HEK293 (cell line): ENCODE measurements around the gene FCN3.

Experiments
- CTCF ChIA-PET: fragments of 350-600 bp; formaldehyde crosslinking; extraction: SDS; loops from one replicate; lab custom pipeline; 2021; ENCODE audit warnings: antibody characterized with exemption; lab: Yijun Ruan, JAX
- POLR2A ChIA-PET: fragments of 300-600 bp; formaldehyde crosslinking; extraction: SDS; loops from one replicate; lab custom pipeline; 2020; ENCODE audit warnings: antibody characterized with exemption, inconsistent platforms; lab: Yijun Ruan, JAX
- H3K27ac ChIP-seq: fragments of 200-500 bp; sonication (Bioruptor generic); 2 replicates; pipeline ENCODE4 v1.5.1; 2014; ENCODE audit warnings: low read depth, low read length, control low read depth, inconsistent platforms; ENCODE audit errors: extremely low read depth
- H3K36me3 ChIP-seq, 2 experiments: fragments of 200-500 bp in 1 of 2; sonication (Bioruptor generic) in 1 of 2; 1 replicate in 1 of 2; 2 replicates in 1 of 2; pipeline ENCODE4 v1.5.1; 2014 to 2017; ENCODE audit warnings: inconsistent platforms in 2 of 2, low read length in 2 of 2; ENCODE audit not compliant: control insufficient read depth in 2 of 2, insufficient read depth in 1 of 2
- H3K4me1 ChIP-seq: fragments of 200-500 bp; sonication (Bioruptor generic); 2 replicates; pipeline ENCODE4 v1.5.1; 2014; ENCODE audit warnings: mild to moderate bottlenecking, low read length, inconsistent platforms; ENCODE audit not compliant: control insufficient read depth, insufficient read depth
- H3K4me3 ChIP-seq: 2 replicates; pipeline ENCODE4 v1.5.1; 2011; ENCODE audit warnings: low read depth, mild to moderate bottlenecking, control low read depth, low read length, moderate library complexity
- H3K9me3 ChIP-seq: fragments of 200-500 bp; sonication (Bioruptor generic); 2 replicates; pipeline ENCODE4 v1.5.1; 2014; ENCODE audit warnings: low read depth, low read length, inconsistent platforms; ENCODE audit not compliant: control insufficient read depth, insufficient read depth
- GLI4 ChIP-seq: fragments of 450-650 bp; formaldehyde crosslinking; IDR thresholded peaks from 2 replicates; pipeline ENCODE4 v1.5.1; 2016; ENCODE audit warnings: missing biosample characterization, missing genetic modification characterization
- KLF7 ChIP-seq: fragments of 450-650 bp; formaldehyde crosslinking; IDR thresholded peaks from 2 replicates; pipeline ENCODE4 v1.5.1; 2016; ENCODE audit warnings: missing biosample characterization, missing genetic modification characterization, borderline replicate concordance
- KLF8 ChIP-seq: fragments of 450-650 bp; formaldehyde crosslinking; IDR thresholded peaks from 2 replicates; pipeline ENCODE4 v1.5.1; 2016; ENCODE audit warnings: missing biosample characterization, missing genetic modification characterization
- KLF9 ChIP-seq: fragments of 450-650 bp; formaldehyde crosslinking; IDR thresholded peaks from 2 replicates; pipeline ENCODE4 v1.5.1; 2016; ENCODE audit warnings: missing biosample characterization, missing genetic modification characterization, low read depth
- PRDM1 ChIP-seq: fragments of 450-650 bp; formaldehyde crosslinking; IDR thresholded peaks from 2 replicates; pipeline ENCODE4; 2016; ENCODE audit warnings: missing biosample characterization, missing genetic modification characterization
- RBAK ChIP-seq: fragments of 450-650 bp; formaldehyde crosslinking; IDR thresholded peaks from 2 replicates; pipeline ENCODE4 v1.5.1; 2016; ENCODE audit warnings: missing biosample characterization, missing genetic modification characterization
- TRIM28 ChIP-seq: IDR thresholded peaks from 2 replicates; pipeline ENCODE4 v1.6.1; 2011; ENCODE audit warnings: low read length, control low read depth, borderline replicate concordance
- WT1 ChIP-seq: fragments of 450-650 bp; formaldehyde crosslinking; IDR thresholded peaks from 2 replicates; pipeline ENCODE4 v1.5.1; 2016; ENCODE audit warnings: missing biosample characterization, missing genetic modification characterization
- ZFHX2 ChIP-seq: fragments of 450-650 bp; formaldehyde crosslinking; conservative IDR thresholded peaks from 2 replicates; pipeline ENCODE4 v1.5.1; 2016; ENCODE audit warnings: missing biosample characterization, missing genetic modification characterization
- ZIC2 ChIP-seq: fragments of 450-650 bp; formaldehyde crosslinking; IDR thresholded peaks from 2 replicates; pipeline ENCODE4 v1.5.1; 2016; ENCODE audit warnings: missing biosample characterization, missing genetic modification characterization
- ZNF16 ChIP-seq: fragments of 450-650 bp; formaldehyde crosslinking; IDR thresholded peaks from 2 replicates; pipeline ENCODE4 v1.5.1; 2016; ENCODE audit warnings: low read depth, missing biosample characterization, missing genetic modification characterization
- ZNF174 ChIP-seq: fragments of 450-650 bp; formaldehyde crosslinking; IDR thresholded peaks from 2 replicates; pipeline ENCODE4 v1.5.0; 2017; ENCODE audit warnings: missing biosample characterization, mild to moderate bottlenecking, missing genetic modification characterization
- ZNF184 ChIP-seq: fragments of 450-650 bp; IDR thresholded peaks from 2 replicates; pipeline ENCODE4 v1.5.1; 2018; ENCODE audit warnings: missing biosample characterization, mild to moderate bottlenecking, missing genetic modification characterization
- ZNF19 ChIP-seq: fragments of 450-650 bp; formaldehyde crosslinking; IDR thresholded peaks from 2 replicates; pipeline ENCODE4; 2016; ENCODE audit warnings: missing biosample characterization, missing genetic modification characterization, low read depth
- ZNF211 ChIP-seq: fragments of 450-650 bp; formaldehyde crosslinking; IDR thresholded peaks from 2 replicates; pipeline ENCODE4 v1.5.1; 2016; ENCODE audit warnings: low read depth, missing biosample characterization, missing genetic modification characterization
- ZNF214 ChIP-seq: fragments of 450-650 bp; formaldehyde crosslinking; IDR thresholded peaks from 2 replicates; pipeline ENCODE4 v1.5.1; 2017; ENCODE audit warnings: missing biosample characterization, mild to moderate bottlenecking, missing genetic modification characterization, borderline replicate concordance
- ZNF394 ChIP-seq: fragments of 450-650 bp; formaldehyde crosslinking; IDR thresholded peaks from 2 replicates; pipeline ENCODE4 v1.5.1; 2016; ENCODE audit warnings: missing biosample characterization, missing genetic modification characterization, mild to moderate bottlenecking, moderate library complexity, borderline replicate concordance
- ZNF473 ChIP-seq: fragments of 450-650 bp; formaldehyde crosslinking; IDR thresholded peaks from 2 replicates; pipeline ENCODE4 v1.5.1; 2017; ENCODE audit warnings: missing biosample characterization, missing genetic modification characterization
- ZNF521 ChIP-seq: fragments of 450-650 bp; formaldehyde crosslinking; IDR thresholded peaks from 2 replicates; pipeline ENCODE4 v1.5.1; 2017; ENCODE audit warnings: missing biosample characterization, mild to moderate bottlenecking, missing genetic modification characterization
- ZNF555 ChIP-seq: fragments of 450-650 bp; formaldehyde crosslinking; conservative IDR thresholded peaks from 2 replicates; pipeline ENCODE4 v1.5.1; 2017; ENCODE audit warnings: missing biosample characterization, mild to moderate bottlenecking, missing genetic modification characterization, inconsistent platforms
- ZNF664 ChIP-seq: fragments of 450-650 bp; formaldehyde crosslinking; IDR thresholded peaks from 2 replicates; pipeline ENCODE4 v1.5.1; 2016; ENCODE audit warnings: missing biosample characterization, missing genetic modification characterization
- ZSCAN23 ChIP-seq: fragments of 450-650 bp; formaldehyde crosslinking; IDR thresholded peaks from 2 replicates; pipeline ENCODE4 v1.5.1; 2016; ENCODE audit warnings: missing biosample characterization, missing genetic modification characterization
- TF ChIP-seq, protein P1 (sequence below): fragments of 450-650 bp; formaldehyde crosslinking; IDR thresholded peaks from 2 replicates; pipeline ENCODE4 v1.5.1; 2017; ENCODE audit warnings: missing biosample characterization, missing genetic modification characterization
- TF ChIP-seq, protein P2 (sequence below): fragments of 450-650 bp; formaldehyde crosslinking; IDR thresholded peaks from 2 replicates; pipeline ENCODE4 v1.5.1; 2016; ENCODE audit warnings: missing biosample characterization, missing genetic modification characterization

Gene FCN3

DNA sequence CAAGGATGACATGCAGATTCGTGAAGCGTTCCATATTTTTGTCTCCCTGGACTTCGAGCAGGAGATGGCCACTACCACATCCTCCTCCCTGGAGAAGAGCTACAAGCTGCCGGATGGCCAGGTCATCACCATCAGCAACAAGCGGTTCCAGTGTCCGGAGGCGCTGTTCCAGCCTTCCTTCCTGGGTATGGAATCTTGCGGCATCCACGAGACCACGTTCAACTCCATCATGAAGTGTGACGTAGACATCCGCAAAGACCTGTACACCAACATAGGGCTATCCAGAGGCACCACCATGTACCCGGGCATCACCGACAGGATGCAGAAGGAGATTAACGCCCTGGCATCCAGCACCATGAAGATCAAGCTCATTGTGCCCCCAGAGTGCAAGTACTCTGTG lies 49.3 kb downstream of the FCN3 start:
- no peaks in the 10 kb centered on the region for H3K9me3 ChIP-seq

DNA sequence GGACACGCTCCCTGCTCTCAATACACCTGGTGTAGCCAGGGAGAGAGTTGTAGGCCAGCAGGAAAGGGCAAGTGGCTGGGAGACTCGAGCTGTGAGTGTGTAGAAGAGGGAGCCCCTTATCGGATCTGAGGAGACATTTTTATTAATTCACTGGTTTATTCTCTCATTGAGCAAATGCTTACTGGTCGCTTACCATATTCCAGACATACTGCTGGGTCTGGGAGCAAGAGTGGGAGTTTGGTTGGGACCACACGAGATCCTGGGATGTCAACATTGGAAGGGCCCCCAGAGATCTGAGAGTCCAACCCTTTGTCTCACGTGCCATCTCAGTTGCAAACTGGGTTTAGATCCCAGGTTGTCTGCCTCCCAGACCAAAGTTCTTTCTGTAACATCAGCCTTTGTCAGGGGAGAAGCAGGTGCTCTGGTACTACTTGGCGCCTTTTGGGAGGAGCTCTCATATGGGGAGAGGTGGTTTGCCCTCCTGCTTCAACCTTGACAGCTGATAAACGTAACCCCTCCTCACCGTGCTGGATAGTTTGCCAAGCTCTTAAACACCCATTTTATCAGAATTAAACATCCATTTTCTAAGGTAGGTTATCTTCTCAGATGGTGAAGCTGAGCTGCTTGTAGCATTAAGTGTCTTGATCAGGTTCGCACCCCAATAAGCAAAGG lies 51.9 kb downstream of the FCN3 start:
- CTCF ChIA-PET: interaction anchor here (0.6 to 3.7 kb wide), 7 partner anchors 10 to 533 kb away, joined by 3 to 24 read pairs (median 5); no protein-coding TSS in a partner anchor
- POLR2A ChIA-PET: interaction anchor here (0.6 to 1.4 kb wide), 3 partner anchors 26 to 44 kb away, joined by 3 to 4 read pairs (median 3); partner anchors contain the start of gene MAP3K6
- H3K36me3 ChIP-seq: peaks cover 3 to 39% of the 10 kb centered on the region in 2 experiments; a peak in 2 of 3 replicates
- H3K9me3 ChIP-seq: no peaks in the 10 kb centered on the region
- H3K4me1 ChIP-seq: no peaks in the 10 kb centered on the region
- peak overlapping the region; percentile 88 for H3K4me3 ChIP-seq
- H3K27ac ChIP-seq: peak overlapping the region; percentile 81
- TF ChIP-seq PRDM1 (tag by site-specific recombination) (0 out of 2 replicates have a peak, but pooled peaks have one; percentile 31), ZFHX2 (tag by site-specific recombination) (no peak)

More for the DNA sequence above, 49.3 kb downstream of the FCN3 start:
- H3K27ac ChIP-seq: no peak overlapping the region
- ChIA-PET POLR2A (no interaction called here), CTCF (interaction anchor here (0.6 to 3.7 kb wide), 7 partner anchors 11 to 281 kb away, joined by 3 to 19 read pairs (median 4); no protein-coding TSS in a partner anchor)
- no peaks in the 10 kb centered on the region for H3K4me1 ChIP-seq
- peaks cover 3 to 58% of the 10 kb centered on the region in 2 experiments; a peak in 2 of 3 replicates for H3K36me3 ChIP-seq
- no peak overlapping the region for H3K4me3 ChIP-seq
- TF ChIP-seq ZNF521 (tag by site-specific recombination) (no peak), ZSCAN23 (tag by site-specific recombination) (no peak), GLI4 (tag by site-specific recombination) (no peak), ZNF16 (no peak), ZNF664 (tag by site-specific recombination) (no peak), KLF7 (no peak)

DNA sequence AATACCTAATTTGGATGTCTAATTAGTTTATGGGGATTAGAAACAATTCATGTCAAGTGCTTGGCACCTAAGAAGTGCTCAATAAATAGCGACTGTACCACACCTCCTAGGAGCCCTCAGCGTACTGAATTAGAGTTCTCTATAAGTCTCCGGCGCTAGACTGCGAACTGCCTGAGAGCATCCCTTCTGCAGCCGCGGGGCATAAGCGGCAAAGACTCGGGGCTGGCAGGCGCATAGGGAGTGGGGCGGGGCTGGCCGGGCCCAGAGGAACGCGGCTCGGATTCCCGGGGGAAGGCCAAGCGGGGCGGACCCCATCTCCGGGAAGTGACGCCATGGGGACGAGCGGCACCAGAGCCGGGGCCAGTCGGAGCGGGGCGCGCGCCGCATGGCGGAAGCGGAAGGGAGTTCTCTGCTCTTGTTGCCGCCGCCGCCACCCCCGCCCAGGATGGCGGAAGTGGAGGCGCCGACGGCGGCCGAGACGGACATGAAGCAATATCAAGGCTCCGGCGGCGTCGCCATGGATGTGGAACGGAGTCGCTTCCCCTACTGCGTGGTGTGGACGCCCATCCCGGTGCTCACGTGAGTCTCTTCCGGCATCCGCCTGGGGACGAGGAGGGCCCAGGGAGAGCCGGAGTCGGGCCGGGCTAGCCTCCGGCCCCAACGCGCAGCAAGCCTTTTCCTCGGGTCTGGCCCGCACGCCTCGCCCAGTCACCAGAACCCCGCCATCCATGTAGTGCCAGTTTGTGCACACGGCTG lies 52.6 kb downstream of the FCN3 start, which contains the start of gene TMEM222:
Gene TMEM222, plus strand, starts transcription at position 351 of the 756 bp plus-strand sequence. Its CDS starts 35 bp downstream, at position 386.
- POLR2A ChIA-PET: interaction anchor here (0.6 to 1.4 kb wide), 4 partner anchors 27 to 644 kb away, joined by 3 to 6 read pairs (median 4); partner anchors contain the start of gene MAP3K6
- CTCF ChIA-PET: interaction anchor here (1.9 to 2.8 kb wide), 2 partner anchors 11 to 55 kb away, joined by 6 to 24 read pairs; no protein-coding TSS in a partner anchor
- TF ChIP-seq KLF8 (tag by site-specific recombination): peak; percentile 99
- peak; percentile 51 for TF ChIP-seq ZIC2 (tag by site-specific recombination)
- TF ChIP-seq ZNF214: no peak
- no peak for TF ChIP-seq ZNF473 (tag by site-specific recombination)
- no peak for TF ChIP-seq ZNF211
- TF ChIP-seq ZNF521 (tag by site-specific recombination): no peak
- peak; percentile 55; the same call in 1 of the 2 replicates for TF ChIP-seq TRIM28
- TF ChIP-seq RBAK: no peak
- TF ChIP-seq, protein P1, sequence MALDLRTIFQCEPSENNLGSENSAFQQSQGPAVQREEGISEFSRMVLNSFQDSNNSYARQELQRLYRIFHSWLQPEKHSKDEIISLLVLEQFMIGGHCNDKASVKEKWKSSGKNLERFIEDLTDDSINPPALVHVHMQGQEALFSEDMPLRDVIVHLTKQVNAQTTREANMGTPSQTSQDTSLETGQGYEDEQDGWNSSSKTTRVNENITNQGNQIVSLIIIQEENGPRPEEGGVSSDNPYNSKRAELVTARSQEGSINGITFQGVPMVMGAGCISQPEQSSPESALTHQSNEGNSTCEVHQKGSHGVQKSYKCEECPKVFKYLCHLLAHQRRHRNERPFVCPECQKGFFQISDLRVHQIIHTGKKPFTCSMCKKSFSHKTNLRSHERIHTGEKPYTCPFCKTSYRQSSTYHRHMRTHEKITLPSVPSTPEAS: peak; percentile 67
- no peak for TF ChIP-seq PRDM1 (tag by site-specific recombination)
- TF ChIP-seq KLF9 (tag by site-specific recombination): peak; percentile 99
- TF ChIP-seq ZNF184: peak; percentile 86
- no peak for TF ChIP-seq ZNF174 (tag by site-specific recombination)
- peak; percentile 93; the same call in 1 of the 2 replicates for TF ChIP-seq GLI4 (tag by site-specific recombination)
- no peak for TF ChIP-seq ZNF19 (tag by site-specific recombination)
- TF ChIP-seq WT1: peak; percentile 77
- TF ChIP-seq, protein P2, sequence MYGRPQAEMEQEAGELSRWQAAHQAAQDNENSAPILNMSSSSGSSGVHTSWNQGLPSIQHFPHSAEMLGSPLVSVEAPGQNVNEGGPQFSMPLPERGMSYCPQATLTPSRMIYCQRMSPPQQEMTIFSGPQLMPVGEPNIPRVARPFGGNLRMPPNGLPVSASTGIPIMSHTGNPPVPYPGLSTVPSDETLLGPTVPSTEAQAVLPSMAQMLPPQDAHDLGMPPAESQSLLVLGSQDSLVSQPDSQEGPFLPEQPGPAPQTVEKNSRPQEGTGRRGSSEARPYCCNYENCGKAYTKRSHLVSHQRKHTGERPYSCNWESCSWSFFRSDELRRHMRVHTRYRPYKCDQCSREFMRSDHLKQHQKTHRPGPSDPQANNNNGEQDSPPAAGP (tag by site-specific recombination): peak; percentile 99
- TF ChIP-seq ZNF555 (tag by site-specific recombination): no peak; the same call in 1 of the 2 replicates
- TF ChIP-seq ZNF394 (tag by site-specific recombination): peak; percentile 86

More for the DNA sequence above, 52.6 kb downstream of the FCN3 start, which contains the start of gene TMEM222:
- Histone ChIP-seq H3K4me1 (no peaks in the 10 kb centered on the region), H3K27ac (peak within 1 kb of the TSS; percentile 81), H3K9me3 (no peaks in the 10 kb centered on the region), H3K36me3 (peaks cover 0 to 34% of the 10 kb centered on the region in 2 experiments; a peak in 2 of 3 replicates), H3K4me3 (peak within 1 kb of the TSS; percentile 88)
